Keratinocyte (primary cell): ENCODE measurements around the gene LYPD8.

Source experiments
- CTCF ChIP-seq, 3 experiments: IDR thresholded peaks in 1 of 3; conservative IDR thresholded peaks in 1 of 3; optimal IDR thresholded peaks in 1 of 3; 2 replicates in 2 of 3; 3 replicates in 1 of 3; pipeline versions ENCODE3 to v1.5.1; 2011; ENCODE audit warnings: low read length in 3 of 3, mild to moderate bottlenecking in 3 of 3, moderate library complexity in 2 of 3, control low read depth in 1 of 3, inconsistent platforms in 1 of 3; ENCODE audit not compliant: insufficient read depth in 2 of 3; ENCODE audit errors: extremely low read depth in 1 of 3
- EZH2 ChIP-seq: IDR thresholded peaks from one replicate; pipeline ENCODE4 v1.6.1; 2012; ENCODE audit warnings: inconsistent platforms, mild to moderate bottlenecking, low read length, moderate library complexity

- no peak for TF ChIP-seq CTCF (optimal IDR thresholded peaks at IDR 0.05 in 1 of 3, IDR thresholded peaks at IDR 0.05 in 1 of 3, conservative IDR thresholded peaks at IDR 0.05 in 1 of 3; ENCODE audit: extremely low read depth in 1 of 3, insufficient read depth in 2 of 3, low read length in 3 of 3)
- no peak for TF ChIP-seq EZH2
These were observed 51.9 kb downstream of the LYPD8 start for GRCh38 chr1:248703674-248704073.
